PC-9 (cell line): ENCODE data around the gene RALGAPB.

Experiments used
- EZH2 ChIP-seq: fragments of 200-600 bp; sonication (generic); IDR thresholded peaks from 2 replicates; pipeline ENCODE4 v1.8.0; 2017; ENCODE audit warnings: antibody characterized with exemption, low read depth
- TF ChIP-seq, protein P1 (sequence below): fragments of 200-600 bp; sonication (generic); conservative IDR thresholded peaks from 2 replicates; pipeline ENCODE4 v1.6.1; 2017; ENCODE audit warnings: mixed run types, antibody characterized with exemption, mild to moderate bottlenecking, moderate library complexity

DNA sequence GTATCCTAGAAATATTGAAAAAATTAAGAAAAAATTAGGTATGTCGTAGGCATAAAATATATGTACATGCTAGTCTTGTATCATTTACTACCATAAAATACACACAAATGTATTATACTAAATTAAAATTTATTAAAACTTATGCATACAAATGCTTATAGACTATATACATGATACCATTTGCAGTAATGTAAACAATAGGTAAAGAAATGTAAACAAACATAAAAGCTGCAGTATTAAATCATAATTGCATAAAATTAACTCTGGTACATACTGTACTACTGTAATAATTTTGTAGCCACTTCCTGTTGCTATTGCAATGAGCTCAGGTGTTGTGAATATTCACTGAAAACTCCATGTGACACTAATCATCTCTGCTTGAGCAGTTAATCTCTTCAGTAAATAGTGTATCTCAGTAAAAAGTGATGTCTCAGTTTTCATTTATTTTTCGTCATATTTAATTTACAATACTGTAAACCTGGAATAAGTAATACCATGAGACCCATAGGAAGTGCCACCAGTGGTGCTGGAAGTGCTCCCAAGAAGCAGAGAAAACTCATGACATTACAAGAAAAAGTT is 29.3 kb downstream of the RALGAPB start:
- TF ChIP-seq, protein P1, sequence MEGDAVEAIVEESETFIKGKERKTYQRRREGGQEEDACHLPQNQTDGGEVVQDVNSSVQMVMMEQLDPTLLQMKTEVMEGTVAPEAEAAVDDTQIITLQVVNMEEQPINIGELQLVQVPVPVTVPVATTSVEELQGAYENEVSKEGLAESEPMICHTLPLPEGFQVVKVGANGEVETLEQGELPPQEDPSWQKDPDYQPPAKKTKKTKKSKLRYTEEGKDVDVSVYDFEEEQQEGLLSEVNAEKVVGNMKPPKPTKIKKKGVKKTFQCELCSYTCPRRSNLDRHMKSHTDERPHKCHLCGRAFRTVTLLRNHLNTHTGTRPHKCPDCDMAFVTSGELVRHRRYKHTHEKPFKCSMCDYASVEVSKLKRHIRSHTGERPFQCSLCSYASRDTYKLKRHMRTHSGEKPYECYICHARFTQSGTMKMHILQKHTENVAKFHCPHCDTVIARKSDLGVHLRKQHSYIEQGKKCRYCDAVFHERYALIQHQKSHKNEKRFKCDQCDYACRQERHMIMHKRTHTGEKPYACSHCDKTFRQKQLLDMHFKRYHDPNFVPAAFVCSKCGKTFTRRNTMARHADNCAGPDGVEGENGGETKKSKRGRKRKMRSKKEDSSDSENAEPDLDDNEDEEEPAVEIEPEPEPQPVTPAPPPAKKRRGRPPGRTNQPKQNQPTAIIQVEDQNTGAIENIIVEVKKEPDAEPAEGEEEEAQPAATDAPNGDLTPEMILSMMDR, result no peak
- no peak for TF ChIP-seq EZH2
